Fibroblast of skin of right quadriceps (primary cell): ENCODE results near the gene SLC5A2.
"Not testable (repeated sequence)": the region's sequence is repeated elsewhere in the genome, so short reads cannot be mapped to it uniquely, and the experiment has no call there.

ENCODE experiments used
- DNase-seq: peaks from one replicate; pipeline ENCODE4 v3.0.0-alpha.2; 2013

The SLC5A2 gene

GRCh38 chr16:31477220-31478216 lies 5.4 kb upstream of the SLC5A2 start:
- no peak for DNase-seq

GRCh38 chr16:31478956-31479355 lies 4.0 kb upstream of the SLC5A2 start:
- no peak for DNase-seq

- DNase-seq, result no peak
Observed at GRCh38 chr16:31479751-31480150, 3.2 kb upstream of the SLC5A2 start.

GRCh38 chr16:31480851-31481536 lies 1.9 kb upstream of the SLC5A2 start:
- DNase-seq, result no peak

GRCh38 chr16:31484048-31484447 lies 1.1 kb downstream of the SLC5A2 start:
- not testable (repeated sequence) for DNase-seq

- no peak for DNase-seq
Observed at GRCh38 chr16:31484491-31485171, 1.7 kb downstream of the SLC5A2 start.

GRCh38 chr16:31485571-31485970 lies 2.6 kb downstream of the SLC5A2 start:
- no peak for DNase-seq

GRCh38 chr16:31486045-31486444 lies 3.1 kb downstream of the SLC5A2 start:
- DNase-seq, result no peak

GRCh38 chr16:31487071-31487719 lies 4.3 kb downstream of the SLC5A2 start:
- no peak for DNase-seq

- DNase-seq, result no peak
Observed at GRCh38 chr16:31487720-31488467, 5.0 kb downstream of the SLC5A2 start.

GRCh38 chr16:31488468-31489297 lies 5.8 kb downstream of the SLC5A2 start:
- no peak for DNase-seq

GRCh38 chr16:31489298-31489564 lies 6.3 kb downstream of the SLC5A2 start:
- DNase-seq, result no peak

- no peak for DNase-seq
Observed at GRCh38 chr16:31489616-31490584, 7.0 kb downstream of the SLC5A2 start.

GRCh38 chr16:31491778-31492418 lies 9.0 kb downstream of the SLC5A2 start:
- DNase-seq, result no peak

- no peak for DNase-seq
Observed at GRCh38 chr16:31493506-31494125, 10.7 kb downstream of the SLC5A2 start.

GRCh38 chr16:31496670-31497069 lies 13.7 kb downstream of the SLC5A2 start:
- no peak for DNase-seq

GRCh38 chr16:31498493-31498892 lies 15.6 kb downstream of the SLC5A2 start:
- no peak for DNase-seq

GRCh38 chr16:31499928-31500327 lies 17.0 kb downstream of the SLC5A2 start:
- DNase-seq, result no peak
